GM12878 (cell line): Measurements from ENCODE around the gene MYO1D. TPM values are rescaled to one million over a fixed set of nuclear protein-coding genes. Genes with fewer than 3 reads are reported as not detected.

ENCODE experiments used
- ATAC-seq: fragments of 200-7000 bp; cut with Tn5 transposase; 3 replicates; pipeline ENCODE4 v1.9.1; 2020; ENCODE audit warnings: mild to moderate bottlenecking, moderate library complexity
- BruUV-seq: library from RNA; stranded (reverse); fragments of 400-500 nt; replicated peaks from 2 replicates; lab custom pipeline; 2021; lab: Mats Ljungman, UMichigan
- CTCF ChIA-PET: fragments of 300-600 bp; sonication (Branson Sonifier 250); formaldehyde crosslinking; extraction: SDS; loops from one replicate; lab custom pipeline; 2021; ENCODE audit warnings: inconsistent platforms; lab: Yijun Ruan, JAX
- POLR2A ChIA-PET: fragments of 350-600 bp; formaldehyde crosslinking; extraction: SDS; loops from one replicate; lab custom pipeline; 2021; ENCODE audit warnings: inconsistent platforms; lab: Charles Lee
- RAD21 ChIA-PET: fragments of 300-600 bp; sonication (Branson Sonifier 250); formaldehyde crosslinking; loops from one replicate; lab custom pipeline; 2023; ENCODE audit warnings: antibody characterized with exemption; ENCODE audit not compliant: unreplicated experiment; lab: Charles Lee
- SMC1A ChIA-PET: fragments of 300-600 bp; sonication (Branson Sonifier 250); formaldehyde crosslinking; loops from one replicate; lab custom pipeline; 2023; ENCODE audit not compliant: unreplicated experiment, uncharacterized antibody; lab: Charles Lee
- DNase-seq: peaks from one replicate; pipeline ENCODE4 v3.0.0-alpha.2; 2011; ENCODE audit warnings: low read depth, low spot score
- FAIRE-seq: peaks from 3 replicates; lab custom pipeline; 2011; peaks lifted over from hg19 to GRCh38; lab: Jason Lieb, UNC
- H2AFZ ChIP-seq: 2 replicates; pipeline ENCODE4 v1.6.0; 2011; ENCODE audit warnings: low read depth, low read length, control low read depth; ENCODE audit not compliant: control insufficient read depth
- H3K27ac ChIP-seq: 2 replicates; pipeline ENCODE4 v1.5.1; 2011; ENCODE audit warnings: control low read depth; ENCODE audit not compliant: control insufficient read depth, insufficient read depth
- H3K27me3 ChIP-seq, 2 experiments: replicated peaks in 1 of 2; 2 replicates each; pipeline versions ENCODE4 v1.6.0 to v1.6.1; 2011; ENCODE audit warnings: low read length in 1 of 2; ENCODE audit not compliant: control insufficient read depth in 2 of 2, insufficient read depth in 2 of 2
- H3K36me3 ChIP-seq, 2 experiments: 2 replicates each; pipeline ENCODE4 v1.5.1; 2011; ENCODE audit warnings: low read length in 1 of 2; ENCODE audit not compliant: control insufficient read depth in 2 of 2, insufficient read depth in 2 of 2
- H3K4me1 ChIP-seq: 2 replicates; pipeline ENCODE4 v1.6.1; 2011; ENCODE audit warnings: mild to moderate bottlenecking, low read length, moderate library complexity, mixed read lengths; ENCODE audit not compliant: control insufficient read depth, insufficient read depth
- H3K4me2 ChIP-seq: 2 replicates; pipeline ENCODE4 v1.6.0; 2011; ENCODE audit warnings: control low read depth; ENCODE audit not compliant: control insufficient read depth, insufficient read depth
- H3K4me3 ChIP-seq: fragments of 200-600 bp; sonication (generic); 2 replicates; pipeline ENCODE4 v1.5.1; 2016
- H3K79me2 ChIP-seq: 2 replicates; pipeline ENCODE4 v1.6.0; 2011; ENCODE audit warnings: low read length; ENCODE audit not compliant: control insufficient read depth, insufficient read depth
- H3K9ac ChIP-seq: 2 replicates; pipeline ENCODE4 v1.8.0; 2011; ENCODE audit warnings: low read length, control low read depth, mixed read lengths; ENCODE audit not compliant: control insufficient read depth, insufficient read depth
- H3K9me3 ChIP-seq: replicated peaks from 3 replicates; pipeline ENCODE4 v1.5.1; 2011; ENCODE audit warnings: mild to moderate bottlenecking, low read length; ENCODE audit not compliant: control insufficient read depth, insufficient read depth
- H4K20me1 ChIP-seq: 2 replicates; pipeline ENCODE4 v1.6.0; 2011; ENCODE audit not compliant: control insufficient read depth, insufficient read depth
- ATF3 ChIP-seq: IDR thresholded peaks from 2 replicates; pipeline ENCODE4 v1.6.1; 2011; ENCODE audit warnings: low read depth, mild to moderate bottlenecking, low read length, moderate library complexity, borderline replicate concordance; ENCODE audit errors: extremely low read depth
- BCL3 ChIP-seq: IDR thresholded peaks from 2 replicates; pipeline ENCODE4 v1.6.1; 2011; ENCODE audit warnings: borderline replicate concordance, low read depth, mild to moderate bottlenecking, moderate library complexity, low read length; ENCODE audit not compliant: insufficient read depth, poor library complexity, severe bottlenecking
- BRCA1 ChIP-seq: IDR thresholded peaks from 2 replicates; pipeline ENCODE4 v1.6.1; 2011; ENCODE audit warnings: low read depth, low read length, improper control_type of control experiment
- DPF2 ChIP-seq: fragments of 450-650 bp; IDR thresholded peaks from 2 replicates; pipeline ENCODE4 v1.6.1; 2017; ENCODE audit warnings: mild to moderate bottlenecking
- EGR1 ChIP-seq, 2 experiments: IDR thresholded peaks; 1 replicate in 1 of 2; 2 replicates in 1 of 2; pipeline ENCODE4 v1.6.1; 2011 to 2012; ENCODE audit warnings: low read depth in 2 of 2, low read length in 2 of 2, borderline replicate concordance in 1 of 2, mild to moderate bottlenecking in 1 of 2, moderate library complexity in 1 of 2
- MTA2 ChIP-seq: fragments of 450-650 bp; IDR thresholded peaks from 2 replicates; pipeline ENCODE4 v1.6.1; 2016; ENCODE audit warnings: low read depth, mild to moderate bottlenecking, moderate library complexity
- MXI1 ChIP-seq: fragments of 150-350 bp; IDR thresholded peaks from 2 replicates; pipeline ENCODE4 v1.6.1; 2011; ENCODE audit warnings: low read depth, mild to moderate bottlenecking, inconsistent platforms, low read length, improper control_type of control experiment
- PAX5 ChIP-seq: IDR thresholded peaks from 2 replicates; pipeline ENCODE4 v1.6.1; 2011; ENCODE audit warnings: low read depth, low read length, borderline replicate concordance
- RAD51 ChIP-seq: fragments of 450-650 bp; IDR thresholded peaks from 2 replicates; pipeline ENCODE4 v1.6.1; 2016; ENCODE audit warnings: moderate library complexity, mild to moderate bottlenecking, inconsistent platforms
- RELB ChIP-seq: fragments of 450-650 bp; IDR thresholded peaks from 2 replicates; pipeline ENCODE4 v1.6.1; 2017; ENCODE audit warnings: low read depth, mild to moderate bottlenecking, moderate library complexity
- SMAD1 ChIP-seq: fragments of 450-650 bp; IDR thresholded peaks from 2 replicates; pipeline ENCODE4 v1.6.1; 2018; ENCODE audit warnings: mild to moderate bottlenecking, low read depth; ENCODE audit not compliant: partially characterized antibody
- SUZ12 ChIP-seq: fragments of 200-600 bp; sonication (generic); IDR thresholded peaks from one replicate; pipeline ENCODE4 v1.6.1; 2018; ENCODE audit warnings: antibody characterized with exemption, mild to moderate bottlenecking; ENCODE audit not compliant: unreplicated experiment
- TARDBP ChIP-seq: IDR thresholded peaks from 2 replicates; pipeline ENCODE4 v1.6.1; 2016; ENCODE audit warnings: borderline replicate concordance
- TCF12 ChIP-seq: IDR thresholded peaks from 2 replicates; pipeline ENCODE4 v1.6.1; 2011; ENCODE audit warnings: low read depth, mild to moderate bottlenecking, low read length
- ZNF274 ChIP-seq: IDR thresholded peaks from one replicate; pipeline ENCODE4 v1.8.0; 2011; ENCODE audit not compliant: insufficient read length, insufficient read depth
- WGBS: methylation state at CpG from one replicate; pipeline ENCODE4 v1.1.6; 2016; ENCODE audit warnings: low lambda C conversion rate; ENCODE audit not compliant: insufficient replicate concordance, insufficient coverage; ENCODE audit errors: missing lambda C conversion rate; 5-methylcytosine and 5-hydroxymethylcytosine counted together
- in situ Hi-C: fragments of 300-500 bp; cut with MboI; formaldehyde crosslinking; loops from 9 replicates; pipeline ENCODE4 v1.14.3; 2018; ENCODE audit warnings: mixed read lengths
- intact Hi-C: fragments of 100-400 bp; cut with micrococcal nuclease; formaldehyde crosslinking; loops from one replicate; pipeline ENCODE4 v1.14.2; 2022; ENCODE audit not compliant: unreplicated experiment
- polyA plus RNA-seq, 11 experiments: library from polyadenylated mRNA; depleted of rRNA in 4 of 11; unstranded in 6 of 11; stranded (reverse) in 5 of 11; fragments of >200 nt; fragmentation: Nextera tagmentation in 4 of 11; fragmentation: Illumina TruSeq in 1 of 11; extraction: Ambion mirVana in 4 of 11; extraction: Trizol in 1 of 11; gene quantifications; 1 replicate in 1 of 11; 2 replicates in 10 of 11; pipeline versions ENCODE4 v1.2.1 to v1.2.3, GENCODE V29; 2011 to 2016; ENCODE audit warnings: inconsistent platforms in 2 of 11, missing spikeins in 2 of 11, low read depth in 1 of 11
- total RNA-seq, 4 experiments: library from RNA; depleted of rRNA in 3 of 4; stranded (reverse); fragments of >200 nt in 3 of 4; fragmentation: Illumina TruSeq in 1 of 4; extraction: Trizol in 1 of 4; gene quantifications; 2 replicates each; pipeline versions ENCODE4 v1.2.1 to v1.2.3, GENCODE V29; 2013 to 2021
- TF ChIP-seq, protein P1 (sequence below): IDR thresholded peaks from 2 replicates; pipeline ENCODE4 v1.6.1; 2012; ENCODE audit warnings: low read depth, low read length, improper control_type of control experiment

Gene MYO1D
- total and polyA plus RNA-seq, 10 of the 15 experiments (the other 5 are each of a cell fraction or from before 2014, with no cell fraction given) = 1.8 to 37.7 (median 25.4) TPM

DNA sequence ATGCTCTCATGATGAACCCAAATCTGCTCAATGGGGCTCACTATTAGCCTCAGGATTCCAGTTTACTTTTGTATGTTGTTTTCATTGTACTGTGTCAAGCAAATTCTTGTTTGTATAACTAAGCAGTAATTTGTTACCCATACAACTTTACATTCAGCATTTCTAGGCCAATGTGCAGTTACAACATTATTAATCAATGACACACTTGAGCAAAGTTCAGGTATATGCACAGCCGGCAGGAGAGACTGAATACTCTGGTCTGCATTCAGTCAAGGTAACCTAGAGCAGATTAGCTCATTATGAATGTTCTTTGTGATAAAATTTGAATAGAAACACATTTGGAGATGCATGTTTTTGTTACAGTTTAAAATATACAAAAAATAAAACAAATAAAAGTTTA, 2.2 kb upstream of the MYO1D start (continued):
- no peak for TF ChIP-seq BCL3
- no peak for TF ChIP-seq BRCA1

GRCh38 chr17:32878211-32878610, 1.3 kb upstream of the MYO1D start:
- H3K36me3 ChIP-seq = no peaks in the 10 kb centered on the region
- ChIA-PET RAD21 (interaction anchor here (0.7 to 8.2 kb wide), 21 partner anchors 18 to 393 kb away, joined by 3 to 198 read pairs (median 8); partner anchors contain the start of gene CDK5R1), CTCF (interaction anchor here (0.6 to 13.7 kb wide), 24 partner anchors 9 to 738 kb away, joined by 3 to 335 read pairs (median 16); partner anchors contain the start of gene PSMD11), SMC1A (interaction anchor here (0.5 to 14.6 kb wide), 19 partner anchors 11 to 393 kb away, joined by 3 to 248 read pairs (median 7); a partner anchor contains a TSS), POLR2A (interaction anchor here (0.7 to 4.6 kb wide), 6 partner anchors 32 to 98 kb away, joined by 3 to 36 read pairs (median 8); no protein-coding TSS in a partner anchor)
- H3K4me2 ChIP-seq = no peak overlapping the region
- no peak overlapping the region for H2AFZ ChIP-seq
- no TSS peak for BruUV-seq
- no peak for FAIRE-seq
- H4K20me1 ChIP-seq = no peaks in the 10 kb centered on the region; the same call in 1 of the 2 replicates
- H3K9me3 ChIP-seq = no peaks in the 10 kb centered on the region
- DNase-seq = no peak
- no peak overlapping the region for H3K4me3 ChIP-seq
- H3K9ac ChIP-seq = no peak overlapping the region
- in situ Hi-C loops (no loop called here), intact Hi-C loops (loop anchor here (5.0 kb wide), 1 partner anchor 396 kb away; no protein-coding TSS in a partner anchor)
- H3K27ac ChIP-seq = no peak overlapping the region
- no peaks in the 10 kb centered on the region for H3K4me1 ChIP-seq
- H3K79me2 ChIP-seq = peaks cover 8% of the 10 kb centered on the region
- TF ChIP-seq EGR1 (IDR thresholded peaks at IDR 0.05; ENCODE audit: borderline replicate concordance in 1 of 2, low read depth in 2 of 2, low read length in 2 of 2) = no peak
- TF ChIP-seq, protein P1, sequence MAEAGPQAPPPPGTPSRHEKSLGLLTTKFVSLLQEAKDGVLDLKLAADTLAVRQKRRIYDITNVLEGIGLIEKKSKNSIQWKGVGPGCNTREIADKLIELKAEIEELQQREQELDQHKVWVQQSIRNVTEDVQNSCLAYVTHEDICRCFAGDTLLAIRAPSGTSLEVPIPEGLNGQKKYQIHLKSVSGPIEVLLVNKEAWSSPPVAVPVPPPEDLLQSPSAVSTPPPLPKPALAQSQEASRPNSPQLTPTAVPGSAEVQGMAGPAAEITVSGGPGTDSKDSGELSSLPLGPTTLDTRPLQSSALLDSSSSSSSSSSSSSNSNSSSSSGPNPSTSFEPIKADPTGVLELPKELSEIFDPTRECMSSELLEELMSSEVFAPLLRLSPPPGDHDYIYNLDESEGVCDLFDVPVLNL = no peak
- no peak for TF ChIP-seq SUZ12
- TF ChIP-seq TCF12 = no peak
- no peak for TF ChIP-seq RELB
- no peak for TF ChIP-seq TARDBP
- TF ChIP-seq DPF2 = no peak
- no peak for TF ChIP-seq SMAD1
- TF ChIP-seq MXI1 = no peak
- no peak for TF ChIP-seq RAD51
- TF ChIP-seq ZNF274 = no peak
- no peak for TF ChIP-seq ATF3
- no peak for TF ChIP-seq MTA2
- no peak for TF ChIP-seq PAX5
- H3K27me3 ChIP-seq = no peaks in the 10 kb centered on the region
- 83% methylated on average over 3 of the region's 3 CpGs for WGBS
- ATAC-seq = no peak
